Lower leg skin (tissue), 4 donors: ENCODE measurements around the gene C22orf23. TPM values are rescaled to one million over a fixed set of nuclear protein-coding genes. Genes with fewer than 3 reads are reported as not detected.
"Not testable (repeated sequence)": the region's sequence is repeated elsewhere in the genome, so short reads cannot be mapped to it uniquely, and the experiment has no call there.

Experiments
- DNase-seq, 2 donors: peaks; one replicate each; pipeline ENCODE4 v3.0.0-alpha.2; 2019; ENCODE audit warnings: low spot score in 2 of 2
- H3K4me3 ChIP-seq: fragments of 200-600 bp; sonication (generic); 2 replicates; pipeline ENCODE4 v1.5.1; 2017; ENCODE audit warnings: mild to moderate bottlenecking, low read depth; ENCODE audit not compliant: poor library complexity, severe bottlenecking
- POLR2A ChIP-seq, 2 donors: fragments of 450-650 bp; IDR thresholded peaks; one replicate each; pipeline ENCODE4 v1.6.1; 2016 to 2017; ENCODE audit warnings: antibody characterized with exemption in 2 of 2, mild to moderate bottlenecking in 1 of 2, moderate library complexity in 1 of 2
- WGBS, 2 donors: methylation state at CpG; one replicate each; pipeline ENCODE4 v1.1.5; 2018; 5-methylcytosine and 5-hydroxymethylcytosine counted together
- intact Hi-C: fragments of 100-400 bp; cut with DNase I; formaldehyde crosslinking; loops from one replicate; pipeline ENCODE4 v1.15.0; 2023; ENCODE audit warnings: low total_unique reads
- total RNA-seq, 4 donors: library from RNA; depleted of rRNA; stranded (reverse); fragments of >200 nt; gene quantifications; one replicate each; pipeline ENCODE4 v1.1.0, GENCODE V29; 2016
- TF ChIP-seq, protein P1 (sequence below), 3 donors: fragments of 450-650 bp; IDR thresholded peaks; one replicate each; pipeline ENCODE4 v1.5.1; 2016; ENCODE audit warnings: antibody characterized with exemption in 3 of 3, mild to moderate bottlenecking in 3 of 3, moderate library complexity in 2 of 3

Gene C22orf23
- total RNA-seq, 4 donors from 2014 or later = not detected

DNA sequence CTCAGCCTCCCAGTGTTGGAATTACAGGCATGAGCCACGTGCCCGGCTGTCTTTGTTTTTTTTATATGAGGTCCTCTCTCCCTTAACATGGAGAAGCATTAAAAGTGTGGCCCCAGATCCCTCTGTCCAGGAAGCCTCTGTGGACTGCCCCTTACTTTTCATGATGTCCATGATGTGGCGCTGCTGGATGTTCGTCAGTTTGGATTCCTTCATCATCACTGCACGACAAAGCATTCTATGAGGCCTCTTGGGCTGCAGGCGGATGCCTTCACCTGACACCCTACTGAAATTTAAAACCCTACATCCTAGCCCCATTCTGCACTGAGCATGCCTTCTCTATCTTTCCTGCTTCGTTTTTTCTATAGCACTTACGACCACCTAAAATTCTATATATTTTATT, 2.1 kb downstream of the C22orf23 start:
- no peak for TF ChIP-seq POLR2A (IDR thresholded peaks at IDR 0.05)
- TF ChIP-seq, protein P1, sequence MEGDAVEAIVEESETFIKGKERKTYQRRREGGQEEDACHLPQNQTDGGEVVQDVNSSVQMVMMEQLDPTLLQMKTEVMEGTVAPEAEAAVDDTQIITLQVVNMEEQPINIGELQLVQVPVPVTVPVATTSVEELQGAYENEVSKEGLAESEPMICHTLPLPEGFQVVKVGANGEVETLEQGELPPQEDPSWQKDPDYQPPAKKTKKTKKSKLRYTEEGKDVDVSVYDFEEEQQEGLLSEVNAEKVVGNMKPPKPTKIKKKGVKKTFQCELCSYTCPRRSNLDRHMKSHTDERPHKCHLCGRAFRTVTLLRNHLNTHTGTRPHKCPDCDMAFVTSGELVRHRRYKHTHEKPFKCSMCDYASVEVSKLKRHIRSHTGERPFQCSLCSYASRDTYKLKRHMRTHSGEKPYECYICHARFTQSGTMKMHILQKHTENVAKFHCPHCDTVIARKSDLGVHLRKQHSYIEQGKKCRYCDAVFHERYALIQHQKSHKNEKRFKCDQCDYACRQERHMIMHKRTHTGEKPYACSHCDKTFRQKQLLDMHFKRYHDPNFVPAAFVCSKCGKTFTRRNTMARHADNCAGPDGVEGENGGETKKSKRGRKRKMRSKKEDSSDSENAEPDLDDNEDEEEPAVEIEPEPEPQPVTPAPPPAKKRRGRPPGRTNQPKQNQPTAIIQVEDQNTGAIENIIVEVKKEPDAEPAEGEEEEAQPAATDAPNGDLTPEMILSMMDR (IDR thresholded peaks at IDR 0.05) = no peak
- WGBS, 2 donors = 55 to 58% methylated on average over 8 of the region's 8 CpGs
- intact Hi-C loops = no loop called here

DNA sequence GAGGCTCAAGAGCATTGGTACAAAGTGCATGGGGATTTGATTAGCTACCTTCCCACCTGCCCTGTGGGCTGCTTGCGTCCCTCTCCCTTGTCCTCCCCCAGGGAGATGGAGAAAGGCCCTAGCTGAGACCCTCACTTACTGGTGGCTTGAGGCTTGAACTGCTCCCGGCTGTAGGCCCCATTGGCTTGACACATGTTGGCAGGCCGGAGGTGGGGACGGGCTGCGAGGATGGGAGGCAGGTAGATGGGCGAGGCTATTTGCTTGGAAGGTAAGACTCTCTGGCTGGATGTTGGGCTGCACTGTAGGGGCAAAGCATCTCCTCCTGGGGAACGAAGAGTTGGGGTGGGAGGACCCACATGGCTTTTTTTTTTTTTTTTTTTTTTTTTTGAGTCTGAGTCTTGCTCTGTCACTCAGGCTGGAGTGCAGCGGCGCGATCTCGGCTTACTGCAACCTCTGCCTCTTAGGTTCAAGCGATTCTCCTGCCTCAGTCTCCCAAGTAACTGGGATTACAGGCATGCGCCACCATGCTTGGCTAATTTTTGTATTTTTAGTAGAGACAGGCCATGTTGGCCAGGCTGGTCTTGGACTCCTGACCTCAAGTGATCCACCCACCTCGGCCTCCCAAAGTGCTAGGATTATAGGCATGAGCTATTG, 6.1 kb downstream of the C22orf23 start:
- H3K4me3 ChIP-seq, DNase-seq, intact Hi-C loops: not testable (repeated sequence)
- 91 to 92% methylated on average over 14 of the region's 14 CpGs for WGBS, 2 donors

More for the DNA sequence above, 2.1 kb downstream of the C22orf23 start:
- DNase-seq = no peak
- H3K4me3 ChIP-seq = no peak overlapping the region

DNA sequence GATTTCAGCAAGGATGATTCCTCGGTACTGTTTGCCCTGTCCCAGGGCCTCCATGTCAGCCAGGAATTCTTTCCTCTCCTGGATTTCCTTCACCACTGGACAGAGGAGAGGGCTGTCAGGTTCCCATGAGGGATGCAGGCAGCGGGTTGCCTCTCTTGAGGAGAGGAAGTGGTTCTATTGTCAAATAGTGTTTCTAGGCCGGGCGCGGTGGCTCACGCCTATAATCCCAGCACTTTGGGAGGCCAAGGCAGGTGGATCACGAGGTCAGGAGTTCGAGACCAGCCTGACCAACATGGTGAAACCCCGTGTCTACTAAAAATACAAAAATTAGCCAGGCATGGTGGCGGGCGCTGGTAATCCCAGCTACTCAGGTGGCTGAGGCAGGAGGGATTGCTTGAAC, 9.0 kb downstream of the C22orf23 start:
- H3K4me3 ChIP-seq, intact Hi-C loops, DNase-seq: not testable (repeated sequence)
- WGBS, 2 donors = 88 to 94% methylated on average over 11 of the region's 11 CpGs

DNA sequence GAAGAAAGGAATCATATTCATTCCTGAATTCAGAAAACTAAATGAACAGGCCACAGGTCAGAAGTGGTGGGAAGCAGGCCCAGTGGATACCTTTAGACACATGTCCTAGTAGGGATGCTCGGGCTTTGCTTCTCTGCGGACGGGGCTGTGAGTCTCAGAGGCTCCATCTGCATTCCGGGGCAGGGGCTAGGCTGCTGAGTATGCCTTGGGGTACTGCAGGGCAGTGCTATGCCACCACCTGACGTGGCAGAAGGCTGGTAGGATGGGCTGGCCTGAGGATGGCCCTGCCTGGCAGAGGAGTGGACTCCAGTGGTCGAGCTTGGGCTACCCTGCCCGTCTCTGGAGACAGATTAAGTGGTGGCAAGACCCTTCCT, 9.6 kb downstream of the C22orf23 start:
- 90 to 91% methylated on average over 7 of the region's 7 CpGs for WGBS, 2 donors
- DNase-seq = no peak
- TF ChIP-seq, protein P1 (IDR thresholded peaks at IDR 0.05) = no peak
- TF ChIP-seq POLR2A (IDR thresholded peaks at IDR 0.05) = no peak
- intact Hi-C loops = no loop called here
- no peak overlapping the region for H3K4me3 ChIP-seq

DNA sequence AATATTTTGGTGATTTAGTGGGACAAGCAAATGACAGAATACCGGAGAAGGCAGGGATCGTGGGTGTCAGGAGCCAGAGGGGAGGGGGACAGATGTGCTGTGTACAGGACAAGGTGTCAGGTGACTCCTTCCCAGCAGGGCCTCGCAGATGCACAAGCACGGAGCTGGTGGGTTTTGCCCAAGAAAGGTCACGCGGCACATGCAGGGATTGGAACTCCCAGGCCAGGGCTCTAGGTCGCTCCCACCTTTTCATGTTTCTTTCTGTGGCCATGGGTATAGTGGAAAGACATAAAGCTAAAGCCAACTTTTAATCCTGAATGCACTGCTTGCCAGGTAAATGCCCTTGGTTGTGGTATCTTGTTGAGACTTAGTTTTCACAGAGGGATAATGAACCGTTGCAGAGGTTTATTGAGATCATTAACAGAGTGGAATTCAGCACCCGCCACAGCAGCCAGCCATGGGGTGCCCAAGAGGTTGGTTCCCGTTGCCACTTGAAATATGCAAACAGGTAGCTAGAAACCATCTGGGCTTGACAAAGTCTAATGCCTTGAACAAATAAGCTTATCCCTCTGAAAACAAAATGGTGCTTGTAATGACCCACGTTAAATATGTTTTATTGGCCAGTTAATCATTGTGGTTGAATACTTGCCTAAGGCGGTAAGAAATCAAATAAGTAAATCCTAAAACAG, 10.1 kb downstream of the C22orf23 start:
- 88 to 89% methylated on average over 12 of the region's 12 CpGs for WGBS, 2 donors
- TF ChIP-seq, protein P1 (IDR thresholded peaks at IDR 0.05) = no peak
- TF ChIP-seq POLR2A (IDR thresholded peaks at IDR 0.05) = no peak
- intact Hi-C loops = no loop called here
- H3K4me3 ChIP-seq = no peak overlapping the region
- DNase-seq = no peak

DNA sequence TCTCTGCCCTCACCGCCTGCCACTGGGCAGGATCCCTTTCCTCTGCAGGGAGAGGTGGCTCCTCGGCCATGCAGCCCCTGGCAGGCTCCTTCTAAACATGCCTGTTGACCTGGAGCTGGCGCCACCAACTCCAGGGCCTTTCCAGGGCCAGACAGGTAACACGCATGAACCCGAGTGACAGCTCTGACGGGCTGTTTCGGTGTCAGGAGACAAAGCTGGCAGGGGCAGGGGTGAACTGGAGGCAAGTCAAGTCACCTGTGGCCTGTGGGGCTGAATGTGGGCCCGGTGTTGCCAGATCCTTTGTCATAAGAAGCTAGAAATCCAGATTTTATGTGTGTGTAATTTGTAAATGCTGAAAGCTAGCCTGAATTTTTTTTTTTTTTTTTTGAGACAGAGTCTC, 11.3 kb downstream of the C22orf23 start:
- 91 to 95% methylated on average over 8 of the region's 8 CpGs for WGBS, 2 donors
- intact Hi-C loops = no loop called here

More for the DNA sequence above, 11.3 kb downstream of the C22orf23 start:
- DNase-seq = no peak
- no peak for TF ChIP-seq POLR2A (IDR thresholded peaks at IDR 0.05)
- TF ChIP-seq, protein P1 (IDR thresholded peaks at IDR 0.05) = no peak
- no peak overlapping the region for H3K4me3 ChIP-seq
